Trophoblast cell (in vitro differentiated cells and primary cell): ENCODE results near the gene ANP32B.
"Not testable (repeated sequence)": the region's sequence is repeated elsewhere in the genome, so short reads cannot be mapped to it uniquely, and the experiment has no call there.

Experiments used
- DNase-seq, 2 donors: peaks; one replicate each; pipeline ENCODE4 v3.0.0-alpha.2; 2016
- H2AFZ ChIP-seq: 2 replicates; pipeline ENCODE4 v1.6.1; 2013; ENCODE audit warnings: low read length, moderate library complexity, mild to moderate bottlenecking; ENCODE audit not compliant: insufficient read depth, poor library complexity
- H2AK5ac ChIP-seq: 2 replicates; pipeline ENCODE4 v1.6.1; 2013; ENCODE audit warnings: mild to moderate bottlenecking, low read length
- H2BK120ac ChIP-seq: 2 replicates; pipeline ENCODE4 v1.6.1; 2013; ENCODE audit warnings: low read length, mild to moderate bottlenecking, moderate library complexity; ENCODE audit not compliant: insufficient read depth, poor library complexity
- H2BK12ac ChIP-seq: 2 replicates; pipeline ENCODE4 v1.6.1; 2013; ENCODE audit warnings: mild to moderate bottlenecking, low read length, moderate library complexity
- H2BK5ac ChIP-seq: 2 replicates; pipeline ENCODE4 v1.6.1; 2013; ENCODE audit warnings: low read length, low read depth, moderate library complexity, mild to moderate bottlenecking; ENCODE audit not compliant: poor library complexity
- H3K14ac ChIP-seq: 2 replicates; pipeline ENCODE4 v1.6.1; 2013; ENCODE audit warnings: mild to moderate bottlenecking, low read length
- H3K18ac ChIP-seq: 2 replicates; pipeline ENCODE4 v1.6.1; 2013; ENCODE audit warnings: mild to moderate bottlenecking, low read length
- H3K23ac ChIP-seq: 2 replicates; pipeline ENCODE4 v1.6.1; 2013; ENCODE audit warnings: low read length
- H3K27ac ChIP-seq: 2 replicates; pipeline ENCODE4 v1.5.1; 2013; ENCODE audit warnings: low read depth, mild to moderate bottlenecking, inconsistent platforms, low read length, moderate library complexity
- H3K27me3 ChIP-seq: 2 replicates; pipeline ENCODE4 v1.6.1; 2013; ENCODE audit warnings: inconsistent platforms, mild to moderate bottlenecking, low read length, moderate library complexity; ENCODE audit not compliant: insufficient read depth
- H3K36me3 ChIP-seq, 2 experiments: 1 replicate in 1 of 2; 2 replicates in 1 of 2; pipeline ENCODE4 v1.6.1; 2013; ENCODE audit warnings: low read length in 2 of 2, mild to moderate bottlenecking in 2 of 2, moderate library complexity in 1 of 2; ENCODE audit not compliant: insufficient read depth in 2 of 2, control insufficient read depth in 1 of 2
- H3K4ac ChIP-seq: 2 replicates; pipeline ENCODE4 v1.6.1; 2013; ENCODE audit warnings: low read depth, mild to moderate bottlenecking, low read length, moderate library complexity
- H3K4me1 ChIP-seq, 2 experiments: 1 replicate in 1 of 2; 2 replicates in 1 of 2; pipeline ENCODE4 v1.6.1; 2013; ENCODE audit warnings: low read length in 2 of 2, mild to moderate bottlenecking in 2 of 2, moderate library complexity in 1 of 2; ENCODE audit not compliant: insufficient read depth in 2 of 2, control insufficient read depth in 1 of 2
- H3K4me2 ChIP-seq: 2 replicates; pipeline ENCODE4 v1.6.1; 2013; ENCODE audit warnings: inconsistent platforms, mild to moderate bottlenecking, low read length, moderate library complexity
- H3K4me3 ChIP-seq: 2 replicates; pipeline ENCODE4 v1.5.1; 2013; ENCODE audit warnings: mild to moderate bottlenecking, low read depth, low read length, inconsistent platforms
- H3K79me1 ChIP-seq: one replicate; pipeline ENCODE4 v1.6.1; 2013; ENCODE audit warnings: low read length
- H3K79me2 ChIP-seq: 2 replicates; pipeline ENCODE4 v1.6.1; 2013; ENCODE audit warnings: low read length, mild to moderate bottlenecking; ENCODE audit not compliant: control insufficient read depth, insufficient read depth, poor library complexity
- H3K9ac ChIP-seq: 2 replicates; pipeline ENCODE4 v1.6.1; 2013; ENCODE audit warnings: mild to moderate bottlenecking, low read length
- H3K9me3 ChIP-seq: 2 replicates; pipeline ENCODE4 v1.6.1; 2013; ENCODE audit warnings: low read depth, mild to moderate bottlenecking, control low read depth, inconsistent platforms, low read length; ENCODE audit not compliant: insufficient read depth
- H4K12ac ChIP-seq: 2 replicates; pipeline ENCODE4 v1.6.1; 2013; ENCODE audit warnings: low read depth, mild to moderate bottlenecking, low read length, moderate library complexity
- H4K8ac ChIP-seq: 2 replicates; pipeline ENCODE4 v1.6.1; 2013; ENCODE audit warnings: low read depth, mild to moderate bottlenecking, low read length, moderate library complexity
- H4K91ac ChIP-seq: one replicate; pipeline ENCODE4 v1.6.1; 2013; ENCODE audit warnings: low read depth, mild to moderate bottlenecking, low read length, moderate library complexity
- WGBS: extraction: QIAGEN DNeasy Blood & Tissue Kit; methylation state at CpG from one replicate; pipeline ENCODE4 v1.1.7; 2013; ENCODE audit warnings: missing lambda C conversion rate; ENCODE audit not compliant: insufficient read length, insufficient coverage; ENCODE audit errors: extremely low coverage; 5-methylcytosine and 5-hydroxymethylcytosine counted together

Gene ANP32B

GRCh38 chr9:97950873-97951272, 32.3 kb upstream of the ANP32B start:
- not testable (repeated sequence) for H4K91ac ChIP-seq, H3K4ac ChIP-seq, H3K4me3 ChIP-seq, H3K4me2 ChIP-seq, H2AK5ac ChIP-seq, DNase-seq, H3K27ac ChIP-seq, H4K8ac ChIP-seq, H3K27me3 ChIP-seq, H4K12ac ChIP-seq, H2BK5ac ChIP-seq, H3K4me1 ChIP-seq, H3K9ac ChIP-seq, H3K23ac ChIP-seq, H3K14ac ChIP-seq, H3K79me2 ChIP-seq, H3K79me1 ChIP-seq, H3K9me3 ChIP-seq, H3K36me3 ChIP-seq, H3K18ac ChIP-seq, H2BK12ac ChIP-seq, H2AFZ ChIP-seq, H2BK120ac ChIP-seq
- no CpG with 5 or more reads among the region's 5 CpGs for WGBS

GRCh38 chr9:97954550-97954989, 28.6 kb upstream of the ANP32B start:
- Histone ChIP-seq H3K18ac (no peak overlapping the region), H3K4me2 (no peak overlapping the region), H3K27ac (no peak overlapping the region), H3K4me3 (no peak overlapping the region), H4K8ac (no peak overlapping the region), H3K79me2 (no peaks in the 10 kb centered on the region), H3K4me1 (no peaks in the 10 kb centered on the region), H3K14ac (no peak overlapping the region), H3K23ac (no peak overlapping the region), H2AK5ac (no peak overlapping the region), H3K4ac (no peak overlapping the region), H2BK12ac (no peak overlapping the region), H3K9me3 (peaks cover 7% of the 10 kb centered on the region), H3K9ac (no peak overlapping the region), H3K79me1 (no peaks in the 10 kb centered on the region), H4K12ac (no peak overlapping the region), H3K36me3 (no peaks in the 10 kb centered on the region), H2BK5ac (no peak overlapping the region), H3K27me3 (no peaks in the 10 kb centered on the region), H2AFZ (no peak overlapping the region), H4K91ac (no peak overlapping the region), H2BK120ac (no peak overlapping the region)
- DNase-seq = peak; percentile 44 to 62

- H3K9ac ChIP-seq = no peak overlapping the region
- no peak overlapping the region for H3K4me3 ChIP-seq
- H3K79me1 ChIP-seq = no peaks in the 10 kb centered on the region
- no peak overlapping the region for H2BK120ac ChIP-seq
- no peak overlapping the region for H4K12ac ChIP-seq
- no peak overlapping the region for H2BK5ac ChIP-seq
- no peaks in the 10 kb centered on the region for H3K9me3 ChIP-seq
- DNase-seq = no peak
- H2AFZ ChIP-seq = no peak overlapping the region
- no peak overlapping the region for H3K27ac ChIP-seq
- no peak overlapping the region for H2AK5ac ChIP-seq
- no peaks in the 10 kb centered on the region for H3K79me2 ChIP-seq
- no peak overlapping the region for H4K91ac ChIP-seq
- no peak overlapping the region for H3K4ac ChIP-seq
- H3K4me2 ChIP-seq = no peak overlapping the region
- H3K14ac ChIP-seq = no peak overlapping the region
- H3K4me1 ChIP-seq = no peaks in the 10 kb centered on the region
- no peaks in the 10 kb centered on the region for H3K36me3 ChIP-seq
- H3K23ac ChIP-seq = no peak overlapping the region
- no peak overlapping the region for H4K8ac ChIP-seq
- no peaks in the 10 kb centered on the region for H3K27me3 ChIP-seq
- H3K18ac ChIP-seq = no peak overlapping the region
- no peak overlapping the region for H2BK12ac ChIP-seq
Observed at GRCh38 chr9:97956331-97956730, 26.8 kb upstream of the ANP32B start.

GRCh38 chr9:97958812-97959511, 24.2 kb upstream of the ANP32B start:
- no peak overlapping the region for H3K4me3 ChIP-seq
- H3K23ac ChIP-seq = no peak overlapping the region
- no peak overlapping the region for H3K27ac ChIP-seq
- no peak overlapping the region for H2BK5ac ChIP-seq
- no peaks in the 10 kb centered on the region for H3K79me2 ChIP-seq
- no peaks in the 10 kb centered on the region for H3K79me1 ChIP-seq
- no peak overlapping the region for H2AFZ ChIP-seq
- H4K12ac ChIP-seq = no peak overlapping the region
- no peak overlapping the region for H3K4ac ChIP-seq
- H4K8ac ChIP-seq = no peak overlapping the region
- H3K27me3 ChIP-seq = no peaks in the 10 kb centered on the region
- H3K14ac ChIP-seq = no peak overlapping the region
- no peak overlapping the region for H2BK12ac ChIP-seq
- no peak overlapping the region for H2AK5ac ChIP-seq
- no peak overlapping the region for H2BK120ac ChIP-seq
- H3K4me1 ChIP-seq = no peaks in the 10 kb centered on the region
- no CpG with 5 or more reads among the region's 5 CpGs for WGBS
- no peak overlapping the region for H4K91ac ChIP-seq
- H3K4me2 ChIP-seq = no peak overlapping the region
- no peaks in the 10 kb centered on the region for H3K36me3 ChIP-seq
- DNase-seq = no peak
- no peak overlapping the region for H3K9ac ChIP-seq
- H3K18ac ChIP-seq = no peak overlapping the region
- no peaks in the 10 kb centered on the region for H3K9me3 ChIP-seq
